Muscle layer of duodenum (tissue), 2 donors: ENCODE results near the gene RPS6KA5.
"Not testable (repeated sequence)": the region's sequence is repeated elsewhere in the genome, so short reads cannot be mapped to it uniquely, and the experiment has no call there.

Experiments
- H3K27ac ChIP-seq: one replicate; pipeline ENCODE4 v1.7.0; 2013; ENCODE audit warnings: mild to moderate bottlenecking, low read length
- H3K27me3 ChIP-seq: one replicate; pipeline ENCODE4 v1.7.0; 2013; ENCODE audit warnings: low read depth, mild to moderate bottlenecking, control low read depth, low read length
- H3K36me3 ChIP-seq, 2 donors: one replicate each; pipeline ENCODE4 v1.7.0; 2013; ENCODE audit warnings: low read length in 2 of 2, control low read depth in 1 of 2, mild to moderate bottlenecking in 1 of 2; ENCODE audit not compliant: insufficient read depth in 2 of 2, control insufficient read depth in 1 of 2
- H3K4me1 ChIP-seq, 2 donors: one replicate each; pipeline ENCODE4 v1.7.0; 2013; ENCODE audit warnings: low read length in 2 of 2, mild to moderate bottlenecking in 2 of 2, control low read depth in 1 of 2, moderate library complexity in 1 of 2; ENCODE audit not compliant: insufficient read depth in 2 of 2, control insufficient read depth in 1 of 2
- H3K4me3 ChIP-seq, 2 donors: one replicate each; pipeline ENCODE4 v1.7.0; 2013; ENCODE audit warnings: low read length in 2 of 2, low read depth in 1 of 2, mild to moderate bottlenecking in 1 of 2
- H3K9me3 ChIP-seq, 2 donors: one replicate each; pipeline ENCODE4 v1.7.0; 2013; ENCODE audit warnings: low read length in 2 of 2, control low read depth in 1 of 2, mild to moderate bottlenecking in 1 of 2; ENCODE audit not compliant: control insufficient read depth in 1 of 2
- donor health status: healthy.

Gene RPS6KA5

GRCh38 chr14:90962505-90963109 is 97.8 kb downstream of the RPS6KA5 start:
- Histone ChIP-seq H3K27ac (no peak overlapping the region), H3K4me1 (no peaks in the 10 kb centered on the region), H3K36me3 (no peaks in the 10 kb centered on the region), H3K4me3 (no peak overlapping the region), H3K27me3 (no peaks in the 10 kb centered on the region), H3K9me3 (no peaks in the 10 kb centered on the region)

- Histone ChIP-seq H3K4me3 (no peak overlapping the region), H3K4me1 (no peaks in the 10 kb centered on the region), H3K27ac (no peak overlapping the region), H3K27me3 (no peaks in the 10 kb centered on the region), H3K36me3 (peaks cover 0 to 8% of the 10 kb centered on the region in 2 donors), H3K9me3 (peaks cover 2 to 4% of the 10 kb centered on the region in 2 donors)
These were observed 99.6 kb downstream of the RPS6KA5 start for GRCh38 chr14:90960818-90961217.

- no peak overlapping the region for H3K4me3 ChIP-seq
These were observed 101.1 kb downstream of the RPS6KA5 start for GRCh38 chr14:90959344-90959743.

GRCh38 chr14:90956273-90956672 is 104.2 kb downstream of the RPS6KA5 start:
- H3K27me3 ChIP-seq, result no peaks in the 10 kb centered on the region
- peaks cover 0 to 8% of the 10 kb centered on the region in 2 donors for H3K36me3 ChIP-seq
- no peak overlapping the region for H3K27ac ChIP-seq
- H3K9me3 ChIP-seq, result peaks cover 6 to 9% of the 10 kb centered on the region in 2 donors
- no peak overlapping the region for H3K4me3 ChIP-seq
- H3K4me1 ChIP-seq, result no peaks in the 10 kb centered on the region

More at GRCh38 chr14:90959344-90959743, 101.1 kb downstream of the RPS6KA5 start:
- Histone ChIP-seq H3K27ac (no peak overlapping the region), H3K9me3 (peaks cover 6% of the 10 kb centered on the region in 2 donors), H3K27me3 (no peaks in the 10 kb centered on the region), H3K36me3 (peaks cover 0 to 8% of the 10 kb centered on the region in 2 donors), H3K4me1 (no peaks in the 10 kb centered on the region)

- H3K36me3 ChIP-seq, H3K27me3 ChIP-seq, H3K4me1 ChIP-seq, H3K4me3 ChIP-seq, H3K9me3 ChIP-seq, H3K27ac ChIP-seq: not testable (repeated sequence)
These were observed 106.8 kb downstream of the RPS6KA5 start for GRCh38 chr14:90953643-90954042.

- H3K4me1 ChIP-seq, result no peaks in the 10 kb centered on the region
- H3K36me3 ChIP-seq, result peaks cover 4 to 24% of the 10 kb centered on the region in 2 donors
- H3K4me3 ChIP-seq, result no peak overlapping the region
- H3K27me3 ChIP-seq, result no peaks in the 10 kb centered on the region
- H3K27ac ChIP-seq, result no peak overlapping the region
- peaks cover 0 to 8% of the 10 kb centered on the region in 2 donors for H3K9me3 ChIP-seq
These were observed 117.1 kb downstream of the RPS6KA5 start for GRCh38 chr14:90943367-90943766.

- Histone ChIP-seq H3K27ac (no peak overlapping the region), H3K36me3 (peaks cover 4 to 28% of the 10 kb centered on the region in 2 donors), H3K4me3 (no peak overlapping the region), H3K27me3 (no peaks in the 10 kb centered on the region), H3K9me3 (peaks cover 0 to 8% of the 10 kb centered on the region in 2 donors), H3K4me1 (no peaks in the 10 kb centered on the region)
These were observed 117.9 kb downstream of the RPS6KA5 start for GRCh38 chr14:90942511-90942910.

- Histone ChIP-seq H3K27ac (no peak overlapping the region), H3K9me3 (peaks cover 0 to 8% of the 10 kb centered on the region in 2 donors), H3K27me3 (no peaks in the 10 kb centered on the region), H3K4me3 (no peak overlapping the region), H3K4me1 (no peaks in the 10 kb centered on the region), H3K36me3 (peaks cover 4 to 28% of the 10 kb centered on the region in 2 donors)
These were observed 118.7 kb downstream of the RPS6KA5 start for GRCh38 chr14:90941706-90942105.

- H3K4me1 ChIP-seq, result no peaks in the 10 kb centered on the region
- no peak overlapping the region for H3K4me3 ChIP-seq
- H3K36me3 ChIP-seq, result peaks cover 4 to 28% of the 10 kb centered on the region in 2 donors
- H3K27me3 ChIP-seq, result no peaks in the 10 kb centered on the region
- no peak overlapping the region for H3K27ac ChIP-seq
- H3K9me3 ChIP-seq, result peaks cover 0 to 8% of the 10 kb centered on the region in 2 donors
These were observed 120.0 kb downstream of the RPS6KA5 start for GRCh38 chr14:90940318-90940962.

- not testable (repeated sequence) for H3K4me1 ChIP-seq, H3K27ac ChIP-seq
- H3K36me3 ChIP-seq, result peaks cover 4 to 28% of the 10 kb centered on the region in 2 donors
These were observed 121.1 kb downstream of the RPS6KA5 start for GRCh38 chr14:90939252-90939795.

GRCh38 chr14:90938615-90939014 is 121.8 kb downstream of the RPS6KA5 start:
- Histone ChIP-seq H3K27me3 (no peaks in the 10 kb centered on the region), H3K4me3 (no peak overlapping the region), H3K36me3 (peaks cover 4 to 28% of the 10 kb centered on the region in 2 donors), H3K4me1 (no peaks in the 10 kb centered on the region), H3K9me3 (peaks cover 0 to 8% of the 10 kb centered on the region in 2 donors), H3K27ac (no peak overlapping the region)

More at GRCh38 chr14:90939252-90939795, 121.1 kb downstream of the RPS6KA5 start:
- H3K9me3 ChIP-seq, H3K27me3 ChIP-seq, H3K4me3 ChIP-seq: not testable (repeated sequence)
